GM18502 (cell line): ENCODE measurements around the gene DOCK8.
A peak's percentile ranks its signal among the peaks of the same experiment; 100 is the strongest.

Experiments
- ATAC-seq: cut with Tn5 transposase; IDR thresholded peaks from one replicate; pipeline ENCODE4 v1.9.1; 2021; ENCODE audit warnings: mild to moderate bottlenecking; ENCODE audit not compliant: unreplicated experiment, poor library complexity

DOCK8 gene

GRCh38 chr9:479971-480350 lies 265.3 kb downstream of the DOCK8 start:
- ATAC-seq, result no peak

GRCh38 chr9:482739-483138 lies 268.1 kb downstream of the DOCK8 start:
- no peak for ATAC-seq

- ATAC-seq, result no peak
These were observed 271.5 kb downstream of the DOCK8 start for GRCh38 chr9:486156-486555.

GRCh38 chr9:487429-487828 lies 272.8 kb downstream of the DOCK8 start:
- ATAC-seq, result no peak

- ATAC-seq, result no peak
These were observed 273.8 kb downstream of the DOCK8 start for GRCh38 chr9:488448-488847.

GRCh38 chr9:489198-490197 lies 274.8 kb downstream of the DOCK8 start:
- ATAC-seq, result no peak

GRCh38 chr9:494764-495163 lies 280.1 kb downstream of the DOCK8 start:
- no peak for ATAC-seq

- no peak for ATAC-seq
These were observed 281.1 kb downstream of the DOCK8 start for GRCh38 chr9:495739-496138.

GRCh38 chr9:503326-503725 lies 288.7 kb downstream of the DOCK8 start:
- no peak for ATAC-seq

GRCh38 chr9:503881-504852 lies 289.5 kb downstream of the DOCK8 start, which contains the start of gene KANK1:
Gene KANK1, plus strand, starts transcription at chr9:504695.
- ATAC-seq, result peak; percentile 89

- ATAC-seq, result peak; percentile 28
These were observed 290.5 kb downstream of the DOCK8 start for GRCh38 chr9:504921-505740.

GRCh38 chr9:505741-506059 lies 291.0 kb downstream of the DOCK8 start:
- ATAC-seq, result no peak

- ATAC-seq, result no peak
These were observed 291.6 kb downstream of the DOCK8 start for GRCh38 chr9:506281-506680.

- no peak for ATAC-seq
These were observed 297.2 kb downstream of the DOCK8 start for GRCh38 chr9:511861-512260.

GRCh38 chr9:512555-513272 lies 298.0 kb downstream of the DOCK8 start:
- no peak for ATAC-seq
